Heart left ventricle (tissue), 16 donors: ENCODE results near the gene EMC8. TPM values are rescaled to one million over a fixed set of nuclear protein-coding genes. Genes with fewer than 3 reads are reported as not detected.

Source experiments
- ATAC-seq, 4 donors: fragments of 200-7000 bp; cut with Tn5 transposase; one replicate each; pipeline ENCODE4 v1.9.1; 2020 to 2022; ENCODE audit warnings: moderate library complexity in 4 of 4, mild to moderate bottlenecking in 3 of 4, moderate number of reproducible peaks in 1 of 4
- DNase-seq, 5 donors: peaks; one replicate each; pipeline ENCODE4 v3.0.0-alpha.2; 2020
- H3K27ac ChIP-seq, 12 donors: fragments of 200-600 bp; sonication (generic) in 4 of 12; one replicate each; pipeline versions ENCODE4 v1.5.0 to v1.8.0; 2016 to 2022; ENCODE audit warnings: mild to moderate bottlenecking in 2 of 12
- H3K27me3 ChIP-seq, 9 donors: fragments of 200-600 bp; sonication (generic) in 2 of 9; one replicate each; pipeline versions ENCODE4 v1.5.1 to v1.8.0; 2016 to 2022; ENCODE audit warnings: mild to moderate bottlenecking in 3 of 9
- H3K36me3 ChIP-seq, 9 donors: fragments of 200-600 bp; sonication (generic) in 2 of 9; one replicate each; pipeline versions ENCODE4 v1.5.0 to v1.8.0; 2018 to 2022; ENCODE audit warnings: mild to moderate bottlenecking in 2 of 9
- H3K4me1 ChIP-seq, 12 donors: fragments of 200-600 bp; sonication (generic) in 4 of 12; one replicate each; pipeline versions ENCODE4 v1.5.0 to v1.8.0; 2016 to 2022; ENCODE audit warnings: mild to moderate bottlenecking in 3 of 12
- H3K4me3 ChIP-seq, 12 donors: fragments of 200-600 bp; sonication (generic) in 4 of 12; one replicate each; pipeline versions ENCODE4 v1.5.0 to v1.8.0; 2017 to 2022; ENCODE audit warnings: mild to moderate bottlenecking in 9 of 12, moderate library complexity in 4 of 12
- H3K9me3 ChIP-seq, 12 donors: fragments of 200-600 bp; sonication (generic) in 4 of 12; one replicate each; pipeline versions ENCODE4 v1.5.0 to v1.8.0; 2016 to 2022; ENCODE audit warnings: mild to moderate bottlenecking in 1 of 12
- POLR2A ChIP-seq, 2 donors: fragments of 450-650 bp; IDR thresholded peaks; one replicate each; pipeline ENCODE4 v1.6.1; 2017; ENCODE audit warnings: antibody characterized with exemption in 2 of 2, mild to moderate bottlenecking in 2 of 2, moderate library complexity in 2 of 2
- WGBS, 4 donors: extraction: QIAGEN DNeasy Blood & Tissue Kit in 2 of 4; methylation state at CpG; one replicate each; pipeline versions ENCODE4 v1.1.5 to v1.1.7; 2013 to 2018; 5-methylcytosine and 5-hydroxymethylcytosine counted together
- intact Hi-C, 10 donors: fragments of 100-400 bp; cut with DNase I; formaldehyde crosslinking; loops; one replicate each; pipeline versions ENCODE4 v1.11.1 to v1.14.2; 2022
- polyA plus RNA-seq, 2 donors: library from polyadenylated mRNA; stranded (reverse); fragments of 200-250 nt; gene quantifications; one replicate each; pipeline ENCODE4 v1.2.3, GENCODE V29; 2013
- total RNA-seq, 9 donors: library from RNA; depleted of rRNA in 2 of 9; stranded (reverse); fragments of >200 nt in 2 of 9; fragmentation: NEBNext Ultra II Directional in 3 of 9; extraction: Animal tissue kit (Norgen Biotek cat#: 25700) in 3 of 9; gene quantifications; one replicate each; pipeline versions ENCODE4 v1.1.0 to v1.2.4, GENCODE V29; 2016 to 2023
- TF ChIP-seq, protein P1 (sequence below), 12 donors: fragments of 200-600 bp; sonication (generic) in 4 of 12; IDR thresholded peaks; one replicate each; pipeline versions ENCODE4 v1.5.0 to v1.8.0; 2018 to 2022; ENCODE audit warnings: antibody characterized with exemption in 12 of 12, mild to moderate bottlenecking in 5 of 12
- donor health status: ischemic (EF 13 %, LVEDD 7.1; RV severe dilation, severe dysfunction).
- donor health status: healthy with polysubstance abuse.
- donor health status: DM: no; HTN: yes; CAD: no.
- donor health status: DM: no; HTN: no; CAD: no.
- donor health status: ischemic (EF 25% LVEDD 6.9; RV normal size, moderate dysfunction).
- donor health status: ischemic (EF 25% LVEDD 5.7; RV mildly dilated, moderate dysfunction).
- donor health status: healthy.
- donor health status: DM: yes; HTN: yes; CAD: no.
- donor health status: ischemic (EF 35%, LVEDD 5.7; RV mildly dilated, moderate dysfunction).
- donor health status: nonischemic (EF 11% LVEDD 7.7; RV severe dilation, severe dysfunction).
- donor health status: DM: yes; HTN: yes; CAD: no.
- donor health status: PGD.
- donor health status: ischemic (EF 29% LVEDD 5.4; RV normal size, mild dysfunction).
- donor health status: nonischemic (EF 23%, LVEDD 6.1; RV moderate dilation, normal function).

The EMC8 gene
- total and polyA plus RNA-seq, 11 donors = 9.2 to 39.1 (median 24.4) TPM

DNA sequence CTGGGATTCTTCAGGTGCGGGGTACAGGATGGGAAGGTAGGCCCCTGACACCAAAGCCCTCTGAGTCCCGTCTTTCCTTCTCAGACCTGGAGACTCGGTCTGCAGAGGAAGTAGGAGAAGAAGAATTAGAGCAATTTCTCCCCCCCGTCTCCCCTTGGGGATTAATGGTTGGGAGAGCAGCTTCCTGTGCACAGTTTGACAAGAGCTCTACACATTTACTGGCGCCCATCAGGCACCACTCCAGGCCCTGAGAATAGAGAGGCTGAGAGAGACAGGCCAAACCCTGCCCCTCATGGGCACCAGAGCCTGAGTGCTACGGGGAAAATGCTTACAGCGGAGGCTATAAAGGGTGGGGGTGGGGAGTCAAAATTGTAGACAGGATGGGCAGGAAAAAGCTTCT is 44.9 kb downstream of the EMC8 start:
- no peak overlapping the region for H3K27ac ChIP-seq
- intact Hi-C loops = no loop called here
- no peaks in the 10 kb centered on the region for H3K9me3 ChIP-seq
- ATAC-seq (no peak), DNase-seq (no peak)
- peaks cover 3 to 39% (median 18%) of the 10 kb centered on the region in 12 donors for H3K4me1 ChIP-seq
- no peak for TF ChIP-seq POLR2A (IDR thresholded peaks at IDR 0.05)
- TF ChIP-seq, protein P1, sequence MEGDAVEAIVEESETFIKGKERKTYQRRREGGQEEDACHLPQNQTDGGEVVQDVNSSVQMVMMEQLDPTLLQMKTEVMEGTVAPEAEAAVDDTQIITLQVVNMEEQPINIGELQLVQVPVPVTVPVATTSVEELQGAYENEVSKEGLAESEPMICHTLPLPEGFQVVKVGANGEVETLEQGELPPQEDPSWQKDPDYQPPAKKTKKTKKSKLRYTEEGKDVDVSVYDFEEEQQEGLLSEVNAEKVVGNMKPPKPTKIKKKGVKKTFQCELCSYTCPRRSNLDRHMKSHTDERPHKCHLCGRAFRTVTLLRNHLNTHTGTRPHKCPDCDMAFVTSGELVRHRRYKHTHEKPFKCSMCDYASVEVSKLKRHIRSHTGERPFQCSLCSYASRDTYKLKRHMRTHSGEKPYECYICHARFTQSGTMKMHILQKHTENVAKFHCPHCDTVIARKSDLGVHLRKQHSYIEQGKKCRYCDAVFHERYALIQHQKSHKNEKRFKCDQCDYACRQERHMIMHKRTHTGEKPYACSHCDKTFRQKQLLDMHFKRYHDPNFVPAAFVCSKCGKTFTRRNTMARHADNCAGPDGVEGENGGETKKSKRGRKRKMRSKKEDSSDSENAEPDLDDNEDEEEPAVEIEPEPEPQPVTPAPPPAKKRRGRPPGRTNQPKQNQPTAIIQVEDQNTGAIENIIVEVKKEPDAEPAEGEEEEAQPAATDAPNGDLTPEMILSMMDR (IDR thresholded peaks at IDR 0.05) = no peak
- peaks cover 0 to 14% (median 0%) of the 10 kb centered on the region in 9 donors for H3K27me3 ChIP-seq
- WGBS, 4 donors = 41 to 74% (median 51%) methylated on average over 7 of the region's 7 CpGs
- no peaks in the 10 kb centered on the region for H3K36me3 ChIP-seq
- H3K4me3 ChIP-seq = no peak overlapping the region

DNA sequence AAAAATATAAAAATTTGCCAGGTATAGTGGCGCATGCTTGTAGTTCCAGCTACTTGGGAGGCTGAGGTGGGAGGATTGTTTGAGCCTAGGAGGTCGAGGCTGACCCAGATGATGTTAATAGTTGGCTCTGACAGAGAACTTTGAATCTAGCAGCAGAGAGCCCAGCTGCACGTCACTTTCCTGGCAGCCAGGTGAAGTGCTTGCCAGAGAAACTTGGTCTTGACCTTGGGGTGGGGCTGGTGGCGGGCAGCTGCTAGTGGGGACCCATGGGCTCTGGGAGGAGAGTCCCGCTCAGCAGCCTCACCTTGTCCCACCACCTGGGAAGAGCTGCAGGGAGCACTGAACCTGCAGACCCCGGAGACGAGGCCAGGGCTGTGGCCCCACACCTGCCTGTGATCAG is 45.4 kb downstream of the EMC8 start:
- H3K36me3 ChIP-seq = no peaks in the 10 kb centered on the region

DNA sequence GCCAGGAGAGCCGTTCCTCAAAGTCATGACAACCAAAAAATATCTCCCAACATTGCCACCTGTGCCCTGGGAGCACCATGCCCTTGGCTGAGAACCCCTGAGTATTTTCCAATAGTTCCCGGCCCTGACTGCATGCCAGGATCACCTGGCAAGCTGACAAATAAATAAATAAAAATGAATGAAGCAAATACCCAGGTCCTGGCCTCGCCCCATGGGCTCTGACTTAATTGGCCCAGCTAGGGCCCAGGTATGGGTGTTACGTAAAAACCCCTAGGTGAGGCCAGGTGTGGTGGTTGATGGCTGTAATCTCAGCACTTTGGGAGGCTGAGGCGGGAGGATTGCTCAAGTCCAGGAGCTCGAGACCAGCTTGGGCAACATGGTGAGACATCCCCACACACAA is 45.8 kb downstream of the EMC8 start:
- 69 to 81% (median 74%) methylated on average over 6 of the region's 6 CpGs for WGBS, 4 donors
- TF ChIP-seq POLR2A (IDR thresholded peaks at IDR 0.05) = no peak
- TF ChIP-seq, protein P1 (IDR thresholded peaks at IDR 0.05) = no peak
- H3K27ac ChIP-seq = no peak overlapping the region
- intact Hi-C loops = no loop called here
- no peaks in the 10 kb centered on the region for H3K36me3 ChIP-seq
- DNase-seq (no peak), ATAC-seq (no peak)
- H3K4me3 ChIP-seq = no peak overlapping the region
- H3K9me3 ChIP-seq = no peaks in the 10 kb centered on the region
- H3K4me1 ChIP-seq = peaks cover 3 to 37% (median 18%) of the 10 kb centered on the region in 12 donors
- H3K27me3 ChIP-seq = peaks cover 0 to 14% (median 0%) of the 10 kb centered on the region in 9 donors

More for the DNA sequence above, 45.4 kb downstream of the EMC8 start:
- no peak overlapping the region for H3K27ac ChIP-seq
- 62 to 90% (median 88%) methylated on average over 3 to 7 of the region's 7 CpGs for WGBS, 4 donors
- ATAC-seq = no peak
- DNase-seq = no peak
- no peak overlapping the region for H3K4me3 ChIP-seq
- no peaks in the 10 kb centered on the region for H3K9me3 ChIP-seq
- H3K27me3 ChIP-seq = peaks cover 0 to 14% (median 0%) of the 10 kb centered on the region in 9 donors
- TF ChIP-seq, protein P1 (IDR thresholded peaks at IDR 0.05) = no peak
- no peak for TF ChIP-seq POLR2A (IDR thresholded peaks at IDR 0.05)
- intact Hi-C loops = no loop called here
- H3K4me1 ChIP-seq = peaks cover 3 to 37% (median 18%) of the 10 kb centered on the region in 12 donors

DNA sequence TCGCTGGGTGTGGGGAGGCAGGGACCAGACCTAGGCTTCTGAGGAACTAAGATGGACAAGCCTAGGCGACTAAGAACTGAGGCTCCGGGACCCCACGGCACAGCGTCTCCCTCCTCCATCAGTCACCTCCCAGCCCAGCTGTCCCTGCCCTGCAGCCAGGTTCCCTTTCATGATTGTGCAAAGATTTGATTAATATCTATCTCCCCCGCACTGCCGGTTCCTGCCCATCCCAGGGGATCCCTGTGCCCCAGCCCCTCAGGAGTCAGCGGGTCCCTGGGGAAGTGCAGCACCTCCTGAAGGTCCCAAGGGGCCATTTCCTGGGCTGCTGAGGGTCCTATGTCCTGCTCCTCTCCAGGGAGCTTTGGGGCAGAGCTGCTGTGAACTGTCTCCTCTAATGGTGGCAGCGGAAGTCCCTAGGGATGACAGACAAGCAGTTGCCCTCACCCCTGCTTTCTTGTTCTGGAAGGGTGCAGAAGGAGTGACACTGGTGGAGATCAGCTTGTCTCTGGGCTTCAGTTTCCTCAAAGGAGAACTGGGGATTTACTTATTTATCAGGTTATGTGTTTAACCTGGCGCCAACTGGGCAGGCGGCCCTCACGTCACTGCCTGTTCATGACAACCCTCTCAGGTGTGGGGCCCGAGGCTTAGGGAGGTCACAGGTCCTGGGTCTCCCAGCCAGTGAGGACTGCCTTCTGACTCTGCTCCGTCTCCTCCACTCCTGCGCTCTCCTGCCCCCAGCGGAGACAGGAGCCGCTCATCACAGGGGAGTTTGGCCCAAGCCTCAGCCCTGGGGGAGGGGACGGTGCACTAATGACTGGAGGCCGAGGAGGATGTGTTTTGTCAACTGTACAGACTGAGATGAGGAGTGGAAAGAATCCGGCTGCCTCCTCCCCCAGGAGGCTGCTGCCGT is 46.6 kb downstream of the EMC8 start:
- H3K27me3 ChIP-seq = peaks cover 0 to 14% (median 0%) of the 10 kb centered on the region in 9 donors
- ATAC-seq (peak; percentile 16 to 45 (median 36)), DNase-seq (peak in 2 of 5 donors; percentile 27 to 45)
- H3K27ac ChIP-seq = no peak overlapping the region
- peaks cover 3 to 37% (median 18%) of the 10 kb centered on the region in 12 donors for H3K4me1 ChIP-seq
- no peaks in the 10 kb centered on the region for H3K9me3 ChIP-seq
- intact Hi-C loops = no loop called here
- H3K4me3 ChIP-seq = no peak overlapping the region
- 41 to 50% (median 49%) methylated on average over 18 to 21 of the region's 21 CpGs for WGBS, 4 donors
- TF ChIP-seq POLR2A (IDR thresholded peaks at IDR 0.05) = no peak
- TF ChIP-seq, protein P1 (IDR thresholded peaks at IDR 0.05) = peak in 4 of 12 donors; percentile 11 to 32 (median 16)
- no peaks in the 10 kb centered on the region for H3K36me3 ChIP-seq
